H9 (cell line): Measurements from ENCODE around the gene RPE65. TPM values are rescaled to one million over a fixed set of nuclear protein-coding genes. Genes with fewer than 3 reads are reported as not detected.

ENCODE experiments used
- DNase-seq: peaks from one replicate; pipeline ENCODE4 v3.0.0-alpha.2; 2017
- H2AFZ ChIP-seq: one replicate; pipeline ENCODE4 v1.6.1; 2013; ENCODE audit warnings: mild to moderate bottlenecking, low read length, control low read depth, moderate library complexity
- H2AK5ac ChIP-seq: 2 replicates; pipeline ENCODE4 v1.6.1; 2013; ENCODE audit warnings: low read length, control low read depth, mixed read lengths; ENCODE audit not compliant: insufficient read length
- H2BK120ac ChIP-seq: one replicate; pipeline ENCODE4 v1.6.1; 2013; ENCODE audit warnings: low read depth, mild to moderate bottlenecking, low read length, control low read depth, inconsistent platforms; ENCODE audit not compliant: poor library complexity, severe bottlenecking
- H2BK12ac ChIP-seq: 2 replicates; pipeline ENCODE4 v1.6.1; 2013; ENCODE audit warnings: low read length, control low read depth, mixed read lengths, low read depth; ENCODE audit not compliant: insufficient read length
- H2BK15ac ChIP-seq: 2 replicates; pipeline ENCODE4 v1.6.1; 2013; ENCODE audit warnings: low read depth, low read length, control low read depth
- H2BK20ac ChIP-seq: one replicate; pipeline ENCODE4 v1.6.1; 2013; ENCODE audit warnings: low read depth, mild to moderate bottlenecking, low read length, control low read depth, inconsistent platforms; ENCODE audit not compliant: poor library complexity, severe bottlenecking
- H2BK5ac ChIP-seq: 2 replicates; pipeline ENCODE4 v1.6.1; 2013; ENCODE audit warnings: low read length, control low read depth, mixed read lengths; ENCODE audit not compliant: insufficient read length
- H3K14ac ChIP-seq: 2 replicates; pipeline ENCODE4 v1.6.1; 2013; ENCODE audit warnings: low read length, control low read depth; ENCODE audit not compliant: insufficient read depth
- H3K18ac ChIP-seq: 2 replicates; pipeline ENCODE4 v1.6.1; 2013; ENCODE audit warnings: low read depth, mild to moderate bottlenecking, mixed read lengths, low read length, control low read depth; ENCODE audit not compliant: insufficient read length
- H3K23ac ChIP-seq: 2 replicates; pipeline ENCODE4 v1.6.1; 2013; ENCODE audit warnings: low read length, control low read depth, mixed read lengths, low read depth; ENCODE audit not compliant: insufficient read length
- H3K23me2 ChIP-seq: 2 replicates; pipeline ENCODE4 v1.6.1; 2013; ENCODE audit warnings: low read depth, mild to moderate bottlenecking, mixed read lengths, low read length, control low read depth; ENCODE audit not compliant: insufficient read length, poor library complexity, severe bottlenecking
- H3K27ac ChIP-seq: 2 replicates; pipeline ENCODE4 v1.5.1; 2013; ENCODE audit warnings: low read length, control low read depth, mixed read lengths, low read depth; ENCODE audit not compliant: insufficient read length
- H3K27me3 ChIP-seq: 2 replicates; pipeline ENCODE4 v1.6.1; 2013; ENCODE audit warnings: low read length, control low read depth, inconsistent platforms; ENCODE audit not compliant: insufficient read depth
- H3K4ac ChIP-seq: 2 replicates; pipeline ENCODE4 v1.6.1; 2013; ENCODE audit warnings: low read depth, mild to moderate bottlenecking, control low read depth, inconsistent platforms, low read length, moderate library complexity
- H3K4me1 ChIP-seq: 2 replicates; pipeline ENCODE4 v1.6.1; 2013; ENCODE audit warnings: low read length, control low read depth, inconsistent platforms; ENCODE audit not compliant: insufficient read depth
- H3K4me2 ChIP-seq: 2 replicates; pipeline ENCODE4 v1.6.1; 2013; ENCODE audit warnings: low read length, control low read depth, mixed read lengths; ENCODE audit not compliant: insufficient read length, insufficient read depth
- H3K56ac ChIP-seq: 2 replicates; pipeline ENCODE4 v1.6.1; 2013; ENCODE audit warnings: low read depth, mild to moderate bottlenecking, mixed read lengths, low read length, control low read depth; ENCODE audit not compliant: insufficient read length
- H3K79me1 ChIP-seq: 2 replicates; pipeline ENCODE4 v1.6.1; 2013; ENCODE audit warnings: low read depth, mild to moderate bottlenecking, moderate library complexity, low read length, control low read depth, inconsistent platforms; ENCODE audit not compliant: insufficient read depth, poor library complexity, severe bottlenecking
- H3K79me2 ChIP-seq: 2 replicates; pipeline ENCODE4 v1.6.1; 2013; ENCODE audit warnings: low read length, control low read depth, inconsistent platforms; ENCODE audit not compliant: insufficient read depth
- H3K9ac ChIP-seq: 2 replicates; pipeline ENCODE4 v1.6.1; 2013; ENCODE audit warnings: low read length, control low read depth, mixed read lengths; ENCODE audit not compliant: insufficient read length; ENCODE audit errors: extremely low read depth
- H3K9me3 ChIP-seq: one replicate; pipeline ENCODE4 v1.6.1; 2013; ENCODE audit warnings: low read depth, low read length, inconsistent platforms; ENCODE audit not compliant: control insufficient read depth
- H3T11ph ChIP-seq: one replicate; pipeline ENCODE4 v1.6.1; 2013; ENCODE audit warnings: mild to moderate bottlenecking, low read length, control low read depth, inconsistent platforms
- H4K20me1 ChIP-seq: one replicate; pipeline ENCODE4 v1.6.1; 2013; ENCODE audit not compliant: control insufficient read depth, insufficient read length, insufficient read depth
- H4K5ac ChIP-seq: 2 replicates; pipeline ENCODE4 v1.6.1; 2013; ENCODE audit warnings: low read depth, mild to moderate bottlenecking, mixed read lengths, low read length, control low read depth; ENCODE audit not compliant: insufficient read length
- H4K8ac ChIP-seq: replicated peaks from 2 replicates; pipeline ENCODE4 v1.6.1; 2013; ENCODE audit warnings: low read length, control low read depth, mixed read lengths, low read depth; ENCODE audit not compliant: insufficient read length
- H4K91ac ChIP-seq: 2 replicates; pipeline ENCODE4 v1.6.1; 2013; ENCODE audit warnings: low read depth, mild to moderate bottlenecking, moderate library complexity, mixed read lengths, low read length, control low read depth; ENCODE audit not compliant: insufficient read length
- H3K27ac Mint-ChIP-seq, 3 experiments: 2 replicates in 2 of 3; 3 replicates in 1 of 3; pipeline ENCODE4 v1.8.0; 2020 to 2021; ENCODE audit warnings: mixed read lengths in 3 of 3, mild to moderate bottlenecking in 1 of 3, moderate library complexity in 1 of 3
- H3K27me3 Mint-ChIP-seq: 2 replicates; pipeline ENCODE4 v1.8.0; 2021; ENCODE audit warnings: low read depth, mild to moderate bottlenecking, moderate library complexity, mixed read lengths
- H3K36me3 Mint-ChIP-seq, 3 experiments: 2 replicates in 2 of 3; 3 replicates in 1 of 3; pipeline ENCODE4 v1.8.0; 2020 to 2021; ENCODE audit warnings: low read depth in 3 of 3, mixed read lengths in 3 of 3; ENCODE audit not compliant: insufficient read depth in 1 of 3
- H3K4me1 Mint-ChIP-seq, 2 experiments: 2 replicates each; pipeline ENCODE4 v1.8.0; 2020; ENCODE audit warnings: mixed read lengths in 2 of 2
- H3K4me3 Mint-ChIP-seq, 2 experiments: 2 replicates in 1 of 2; 3 replicates in 1 of 2; pipeline ENCODE4 v1.8.0; 2020 to 2021; ENCODE audit warnings: mild to moderate bottlenecking in 2 of 2, mixed read lengths in 2 of 2, moderate library complexity in 1 of 2
- H3K9me3 Mint-ChIP-seq, 2 experiments: 2 replicates in 1 of 2; 3 replicates in 1 of 2; pipeline ENCODE4 v1.8.0; 2020; ENCODE audit warnings: mild to moderate bottlenecking in 2 of 2, mixed read lengths in 2 of 2, moderate library complexity in 1 of 2
- WGBS: extraction: QIAGEN DNeasy Blood & Tissue Kit; methylation state at CpG from one replicate; pipeline ENCODE4 v1.1.7; 2013; ENCODE audit warnings: missing lambda C conversion rate, low lambda C conversion rate, mixed read lengths; ENCODE audit not compliant: insufficient read length; ENCODE audit errors: extremely low coverage; 5-methylcytosine and 5-hydroxymethylcytosine counted together
- total RNA-seq: library from RNA; stranded (reverse); gene quantifications from 2 replicates; pipeline ENCODE4 v1.2.1, GENCODE V29; 2021
- TF ChIP-seq, protein P1 (sequence below): fragments of 200-600 bp; sonication (generic); conservative IDR thresholded peaks from 3 replicates; pipeline ENCODE4 v1.8.0; 2021; ENCODE audit warnings: antibody characterized with exemption, mild to moderate bottlenecking

Gene RPE65
- total RNA-seq, 1 experiment from 2014 or later, result not detected

DNA sequence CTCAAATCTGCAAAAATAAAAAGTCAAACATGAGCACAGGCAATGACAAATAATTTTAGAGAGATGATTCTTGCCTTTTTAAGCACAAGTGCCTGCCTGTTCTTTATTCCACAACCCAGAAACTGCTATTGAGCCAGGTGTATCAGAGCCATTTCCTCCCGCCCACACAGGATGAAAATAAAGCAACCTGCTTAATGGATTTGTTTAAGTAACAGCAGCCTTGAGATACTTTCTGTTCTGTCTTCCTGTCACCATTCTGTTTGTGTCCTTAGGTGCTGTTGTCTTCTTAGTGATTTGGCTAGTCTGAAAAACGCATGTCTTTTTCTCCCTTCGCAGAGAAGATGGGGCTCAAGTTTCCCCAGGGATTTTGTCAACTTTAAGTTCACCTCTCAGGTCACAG, 11.4 kb downstream of the RPE65 start:
- H3K4me1 ChIP-seq, result no peaks in the 10 kb centered on the region
- H3K4me1 Mint-ChIP-seq, result peaks cover 8 to 10% of the 10 kb centered on the region in 2 experiments
- no peak overlapping the region for H3K4me3 Mint-ChIP-seq
- H3K9ac ChIP-seq, result no peak overlapping the region
- H3K18ac ChIP-seq, result no peak overlapping the region
- H2BK5ac ChIP-seq, result no peak overlapping the region
- H3K23me2 ChIP-seq, result no peaks in the 10 kb centered on the region
- H2AFZ ChIP-seq, result peak overlapping the region; percentile 78
- H2BK120ac ChIP-seq, result no peak overlapping the region
- no peaks in the 10 kb centered on the region for H3K79me2 ChIP-seq
- H2BK12ac ChIP-seq, result no peak overlapping the region
- no peak overlapping the region for H3K14ac ChIP-seq
- no peaks in the 10 kb centered on the region for H3K27me3 Mint-ChIP-seq
- no peak overlapping the region for H3K4ac ChIP-seq
- H3K36me3 Mint-ChIP-seq, result no peaks in the 10 kb centered on the region
- H3K23ac ChIP-seq, result no peak overlapping the region
- H3K9me3 ChIP-seq, result no peaks in the 10 kb centered on the region
- TF ChIP-seq, protein P1, sequence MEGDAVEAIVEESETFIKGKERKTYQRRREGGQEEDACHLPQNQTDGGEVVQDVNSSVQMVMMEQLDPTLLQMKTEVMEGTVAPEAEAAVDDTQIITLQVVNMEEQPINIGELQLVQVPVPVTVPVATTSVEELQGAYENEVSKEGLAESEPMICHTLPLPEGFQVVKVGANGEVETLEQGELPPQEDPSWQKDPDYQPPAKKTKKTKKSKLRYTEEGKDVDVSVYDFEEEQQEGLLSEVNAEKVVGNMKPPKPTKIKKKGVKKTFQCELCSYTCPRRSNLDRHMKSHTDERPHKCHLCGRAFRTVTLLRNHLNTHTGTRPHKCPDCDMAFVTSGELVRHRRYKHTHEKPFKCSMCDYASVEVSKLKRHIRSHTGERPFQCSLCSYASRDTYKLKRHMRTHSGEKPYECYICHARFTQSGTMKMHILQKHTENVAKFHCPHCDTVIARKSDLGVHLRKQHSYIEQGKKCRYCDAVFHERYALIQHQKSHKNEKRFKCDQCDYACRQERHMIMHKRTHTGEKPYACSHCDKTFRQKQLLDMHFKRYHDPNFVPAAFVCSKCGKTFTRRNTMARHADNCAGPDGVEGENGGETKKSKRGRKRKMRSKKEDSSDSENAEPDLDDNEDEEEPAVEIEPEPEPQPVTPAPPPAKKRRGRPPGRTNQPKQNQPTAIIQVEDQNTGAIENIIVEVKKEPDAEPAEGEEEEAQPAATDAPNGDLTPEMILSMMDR, result no peak
- H3K4me2 ChIP-seq, result no peak overlapping the region
- no peak overlapping the region for H4K91ac ChIP-seq
- H3K27ac Mint-ChIP-seq, result no peak overlapping the region; a peak in 1 of 7 replicates
- no CpG with 5 or more reads among the region's 3 CpGs for WGBS
- H3K79me1 ChIP-seq, result no peaks in the 10 kb centered on the region
- H2BK15ac ChIP-seq, result no peak overlapping the region
- no peak for DNase-seq
- H3T11ph ChIP-seq, result no peak overlapping the region
- H4K5ac ChIP-seq, result no peak overlapping the region
- H3K27me3 ChIP-seq, result no peaks in the 10 kb centered on the region
- H3K9me3 Mint-ChIP-seq, result no peaks in the 10 kb centered on the region
- H3K56ac ChIP-seq, result no peak overlapping the region
- H2BK20ac ChIP-seq, result no peak overlapping the region
- H4K8ac ChIP-seq, result no peak overlapping the region
- H4K20me1 ChIP-seq, result no peaks in the 10 kb centered on the region
- no peak overlapping the region for H2AK5ac ChIP-seq
- H3K27ac ChIP-seq, result no peak overlapping the region
